Natural killer cell treated with Interleukin-12 subunit alpha and Interleukin-12 subunit beta and Interleukin-15 and Interleukin-18, amount 100 ng/mL, for 72 hours (primary cell): Measurements from ENCODE around the gene ACSF3. TPM values are rescaled to one million over a fixed set of nuclear protein-coding genes. Genes with fewer than 3 reads are reported as not detected.
"Not testable (repeated sequence)": the region's sequence is repeated elsewhere in the genome, so short reads cannot be mapped to it uniquely, and the experiment has no call there.

Experiments
- ATAC-seq, 2 donors: fragments of 150-1000 bp; cut with Tn5 transposase in 1 of 2; sonication (Bioruptor Pico), chemical (Tn5 transposase) in 1 of 2; 2 replicates each; pipeline ENCODE4 v1.10.0; 2021
- DNase-seq: peaks from one replicate; pipeline ENCODE4 v3.0.0; 2022; ENCODE audit warnings: low spot score
- H3K27ac Mint-ChIP-seq, 2 donors: 1 replicate in 1 of 2; 2 replicates in 1 of 2; pipeline ENCODE4 v1.8.0; 2022; ENCODE audit warnings: mixed read lengths in 2 of 2, mild to moderate bottlenecking in 1 of 2, moderate library complexity in 1 of 2
- H3K27me3 Mint-ChIP-seq, 2 donors: 1 replicate in 1 of 2; 2 replicates in 1 of 2; pipeline ENCODE4 v1.8.0; 2022; ENCODE audit warnings: mixed read lengths in 2 of 2
- H3K36me3 Mint-ChIP-seq: one replicate; pipeline ENCODE4 v1.8.0; 2022; ENCODE audit warnings: mixed read lengths
- H3K4me1 Mint-ChIP-seq, 2 donors: 1 replicate in 1 of 2; 2 replicates in 1 of 2; pipeline ENCODE4 v1.8.0; 2022; ENCODE audit warnings: low read depth in 2 of 2, mixed read lengths in 2 of 2, mild to moderate bottlenecking in 1 of 2
- H3K4me3 Mint-ChIP-seq: one replicate; pipeline ENCODE4 v1.8.0; 2022; ENCODE audit warnings: mixed read lengths
- H3K9me3 Mint-ChIP-seq: 2 replicates; pipeline ENCODE4 v1.8.0; 2022; ENCODE audit warnings: mixed read lengths
- total RNA-seq, 2 donors: library from RNA; stranded (reverse); gene quantifications; one replicate each; pipeline ENCODE4 v1.2.3, GENCODE V29; 2022

The ACSF3 gene
- total RNA-seq, 2 donors from 2014 or later = 52.3 to 125 TPM

GRCh38 chr16:89164436-89164835, 70.8 kb downstream of the ACSF3 start:
- no peaks in the 10 kb centered on the region for H3K36me3 Mint-ChIP-seq
- no peaks in the 10 kb centered on the region for H3K9me3 Mint-ChIP-seq
- DNase-seq (no peak), ATAC-seq (no peak)
- peaks cover 0 to 5% of the 10 kb centered on the region in 2 donors for H3K27me3 Mint-ChIP-seq
- no peak overlapping the region for H3K27ac Mint-ChIP-seq
- H3K4me3 Mint-ChIP-seq = no peak overlapping the region
- no peaks in the 10 kb centered on the region for H3K4me1 Mint-ChIP-seq

DNA sequence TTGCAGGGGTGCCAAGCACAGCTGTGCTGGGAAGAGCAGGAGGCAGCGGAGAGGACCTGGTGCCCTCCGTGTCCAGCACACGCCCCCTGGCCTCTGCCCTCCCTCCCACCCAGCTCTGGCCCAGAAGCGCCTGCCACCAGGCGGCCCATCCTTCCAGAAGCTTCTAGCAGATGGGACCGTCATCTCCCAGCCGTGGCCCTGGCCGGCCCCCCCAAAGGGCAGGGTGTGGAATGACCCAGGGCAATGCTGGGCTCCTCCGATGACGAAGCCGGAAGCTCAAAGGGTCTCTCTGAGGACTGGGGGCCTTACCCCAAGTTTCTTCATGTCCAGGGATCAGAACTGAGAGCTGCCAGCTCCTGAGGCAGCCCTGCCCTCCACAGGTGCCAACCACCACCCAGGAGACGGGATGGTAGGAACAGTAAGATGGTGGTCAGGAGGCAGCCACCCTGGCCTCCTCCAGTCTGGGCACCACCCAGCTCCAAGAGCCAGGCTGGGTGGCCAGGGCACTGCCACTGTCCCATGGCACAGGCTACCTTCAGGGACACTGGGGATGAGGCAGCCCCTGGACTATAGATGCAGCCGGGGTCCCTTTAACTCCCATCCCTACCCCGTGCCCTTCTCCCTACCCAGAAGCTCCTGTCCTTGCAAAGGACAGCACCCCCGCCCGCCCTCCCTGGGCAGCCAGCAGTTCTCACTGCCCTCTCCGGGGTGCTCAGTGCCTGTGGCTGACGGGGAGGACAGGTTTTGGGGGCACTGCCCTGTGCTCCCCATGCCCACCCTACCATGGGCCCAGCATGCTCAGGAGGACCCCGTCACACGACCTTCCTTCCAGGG, 71.4 kb downstream of the ACSF3 start:
- Mint-ChIP-seq H3K9me3 (no peaks in the 10 kb centered on the region), H3K4me1 (no peaks in the 10 kb centered on the region), H3K4me3 (no peak overlapping the region), H3K27me3 (peaks cover 0 to 5% of the 10 kb centered on the region in 2 donors), H3K27ac (no peak overlapping the region), H3K36me3 (no peaks in the 10 kb centered on the region)
- ATAC-seq (no peak), DNase-seq (no peak)

GRCh38 chr16:89165681-89165979, 72.0 kb downstream of the ACSF3 start:
- not testable (repeated sequence) for H3K4me1 Mint-ChIP-seq, H3K36me3 Mint-ChIP-seq, ATAC-seq

GRCh38 chr16:89166696-89167424, 73.2 kb downstream of the ACSF3 start:
- H3K27ac Mint-ChIP-seq = no peak overlapping the region
- H3K9me3 Mint-ChIP-seq = no peaks in the 10 kb centered on the region
- no peaks in the 10 kb centered on the region for H3K36me3 Mint-ChIP-seq
- no peak for DNase-seq
- peaks cover 6 to 8% of the 10 kb centered on the region in 2 donors for H3K4me1 Mint-ChIP-seq
- H3K4me3 Mint-ChIP-seq = no peak overlapping the region
- H3K27me3 Mint-ChIP-seq = peaks cover 0 to 5% of the 10 kb centered on the region in 2 donors
- no peak for ATAC-seq

More at GRCh38 chr16:89165681-89165979, 72.0 kb downstream of the ACSF3 start:
- not testable (repeated sequence) for H3K27ac Mint-ChIP-seq, H3K27me3 Mint-ChIP-seq, H3K9me3 Mint-ChIP-seq, H3K4me3 Mint-ChIP-seq, DNase-seq

DNA sequence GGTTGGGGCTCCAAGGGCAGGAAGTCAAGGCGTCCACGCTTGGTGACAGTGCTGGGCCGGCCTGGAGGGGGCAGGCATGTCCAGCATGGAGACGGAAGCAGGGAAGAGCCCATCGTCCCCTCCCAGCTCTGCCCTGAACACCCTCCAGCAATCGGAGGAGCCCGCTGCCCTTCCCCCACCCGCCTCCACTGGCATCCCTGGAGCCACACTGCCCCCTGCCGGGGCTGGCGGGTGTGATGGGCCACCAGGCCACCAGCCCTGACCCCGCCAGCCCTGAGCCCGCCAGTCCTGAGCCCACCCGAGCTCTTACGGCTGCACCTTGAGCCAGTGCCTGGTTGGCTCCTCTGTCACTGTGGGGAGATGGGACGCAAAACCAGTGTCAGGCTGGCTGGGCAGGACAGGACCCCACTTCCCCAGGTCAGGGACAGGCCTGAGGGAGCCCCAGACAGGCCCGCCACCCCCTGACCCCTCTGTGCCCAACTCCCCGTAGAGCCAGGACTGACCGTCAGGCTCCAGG, 73.8 kb downstream of the ACSF3 start:
- no peaks in the 10 kb centered on the region for H3K36me3 Mint-ChIP-seq
- no peak overlapping the region for H3K27ac Mint-ChIP-seq
- peak; percentile 84 for DNase-seq
- ATAC-seq = peak; percentile 48 to 58
- H3K27me3 Mint-ChIP-seq = peaks cover 0 to 5% of the 10 kb centered on the region in 2 donors
- H3K4me1 Mint-ChIP-seq = peaks cover 6 to 8% of the 10 kb centered on the region in 2 donors
- no peak overlapping the region for H3K4me3 Mint-ChIP-seq
- no peaks in the 10 kb centered on the region for H3K9me3 Mint-ChIP-seq

- H3K27ac Mint-ChIP-seq = no peak overlapping the region
These were observed 74.9 kb downstream of the ACSF3 start for GRCh38 chr16:89168381-89169189.

GRCh38 chr16:89169778-89170177, 76.1 kb downstream of the ACSF3 start:
- ATAC-seq (no peak), DNase-seq (no peak)
- no peak overlapping the region for H3K27ac Mint-ChIP-seq
- peaks cover 6 to 8% of the 10 kb centered on the region in 2 donors for H3K4me1 Mint-ChIP-seq
- H3K9me3 Mint-ChIP-seq = no peaks in the 10 kb centered on the region
- H3K27me3 Mint-ChIP-seq = peaks cover 0 to 5% of the 10 kb centered on the region in 2 donors
- no peak overlapping the region for H3K4me3 Mint-ChIP-seq
- no peaks in the 10 kb centered on the region for H3K36me3 Mint-ChIP-seq

More at GRCh38 chr16:89168381-89169189, 74.9 kb downstream of the ACSF3 start:
- Mint-ChIP-seq H3K4me1 (peaks cover 6 to 8% of the 10 kb centered on the region in 2 donors), H3K4me3 (no peak overlapping the region), H3K9me3 (no peaks in the 10 kb centered on the region), H3K27me3 (peaks cover 0 to 5% of the 10 kb centered on the region in 2 donors), H3K36me3 (no peaks in the 10 kb centered on the region)
- ATAC-seq (no peak), DNase-seq (no peak)

- H3K4me3 Mint-ChIP-seq = peak overlapping the region; percentile 80
- H3K4me1 Mint-ChIP-seq = peaks cover 6 to 8% of the 10 kb centered on the region in 2 donors
- no peak for DNase-seq
- peak overlapping the region in 1 of 2 donors; percentile 21 for H3K27ac Mint-ChIP-seq
- no peak for ATAC-seq
- H3K36me3 Mint-ChIP-seq = no peaks in the 10 kb centered on the region
- H3K9me3 Mint-ChIP-seq = no peaks in the 10 kb centered on the region
- peaks cover 0 to 5% of the 10 kb centered on the region in 2 donors for H3K27me3 Mint-ChIP-seq
These were observed 76.9 kb downstream of the ACSF3 start for GRCh38 chr16:89170346-89171215.

DNA sequence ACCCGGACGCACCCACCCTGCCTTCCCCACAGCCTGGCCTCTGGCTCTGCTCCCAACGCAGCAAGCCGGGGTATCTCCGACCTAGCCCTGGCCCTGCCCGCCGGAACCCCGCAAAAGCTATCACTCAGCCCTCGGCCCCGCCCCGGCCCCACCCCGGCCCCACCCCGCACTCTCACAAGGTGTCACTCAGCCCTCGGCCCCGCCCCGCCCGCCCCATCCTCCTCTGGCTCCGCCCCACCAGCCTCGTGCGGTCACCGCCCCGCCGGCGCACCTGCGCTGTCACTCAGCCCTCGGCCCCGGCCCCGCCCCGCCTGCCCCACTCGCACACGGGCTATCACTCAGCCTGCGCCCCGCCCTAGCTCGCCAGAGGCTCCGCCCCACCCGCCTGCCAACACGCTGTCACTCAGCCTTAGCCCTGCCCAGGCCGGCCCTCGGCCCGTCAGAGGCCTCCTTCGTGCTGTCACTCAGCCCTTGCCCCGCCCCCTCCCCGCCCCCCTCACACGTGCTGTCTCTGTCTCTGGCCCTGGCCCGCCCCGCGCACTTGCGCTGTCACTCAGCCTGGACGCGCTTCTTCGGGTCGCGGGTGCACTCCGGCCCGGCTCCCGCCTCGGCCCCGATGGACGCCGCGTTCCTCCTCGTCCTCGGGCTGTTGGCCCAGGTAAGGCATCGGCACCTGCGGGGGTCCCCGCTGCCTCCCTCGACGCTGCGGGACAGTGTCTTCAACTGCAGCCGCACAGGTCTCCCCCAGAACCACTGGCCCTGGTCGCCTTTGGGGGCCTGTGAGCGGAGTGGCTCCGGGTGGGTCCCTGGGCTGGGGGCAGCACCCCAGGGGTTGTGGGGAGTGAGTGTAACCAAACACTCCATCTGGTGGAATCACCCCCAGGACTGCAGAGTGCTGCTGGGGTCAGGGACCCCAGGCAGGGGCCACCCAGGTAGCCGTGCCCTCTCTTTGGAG, 77.8 kb downstream of the ACSF3 start, which contains the start of gene CDH15:
Gene CDH15 (plus strand): TSS at position 533 of the 955 bp plus-strand sequence. CDS start 84 bp downstream, at position 617.
- Mint-ChIP-seq H3K27ac (peak within 1 kb of the TSS in 1 of 2 donors; percentile 21), H3K36me3 (no peaks in the 10 kb centered on the region)
- DNase-seq = peak; percentile 92

DNA sequence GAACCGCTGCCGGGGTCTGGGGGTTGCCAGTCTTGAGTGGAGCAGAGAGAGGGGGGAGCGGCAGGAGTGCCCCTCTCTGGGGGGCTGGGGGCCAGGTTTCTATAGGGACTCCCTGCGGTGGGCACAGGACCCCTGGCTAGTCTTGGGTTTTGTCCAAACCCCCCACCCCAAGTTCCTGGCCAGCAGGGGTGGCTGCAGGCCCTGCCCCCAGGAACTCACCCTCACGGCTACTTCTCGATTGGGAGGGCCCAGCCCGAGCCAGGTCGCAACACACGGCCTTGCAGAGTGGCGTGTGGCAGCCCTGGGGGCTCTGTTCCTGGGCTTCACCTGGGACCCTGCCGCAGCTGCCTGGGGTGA, 78.5 kb downstream of the ACSF3 start:
- Mint-ChIP-seq H3K9me3 (no peaks in the 10 kb centered on the region), H3K4me1 (peaks cover 6 to 8% of the 10 kb centered on the region in 2 donors), H3K4me3 (no peak overlapping the region), H3K36me3 (no peaks in the 10 kb centered on the region), H3K27me3 (no peaks in the 10 kb centered on the region), H3K27ac (no peak overlapping the region)
- DNase-seq (no peak), ATAC-seq (no peak)

More for the DNA sequence above, 77.8 kb downstream of the ACSF3 start, which contains the start of gene CDH15:
- H3K9me3 Mint-ChIP-seq = no peaks in the 10 kb centered on the region
- peaks cover 6 to 8% of the 10 kb centered on the region in 2 donors for H3K4me1 Mint-ChIP-seq
- peak; percentile 97 for ATAC-seq
- H3K4me3 Mint-ChIP-seq = peak within 1 kb of the TSS; percentile 80
- H3K27me3 Mint-ChIP-seq = peaks cover 0 to 2% of the 10 kb centered on the region in 2 donors

DNA sequence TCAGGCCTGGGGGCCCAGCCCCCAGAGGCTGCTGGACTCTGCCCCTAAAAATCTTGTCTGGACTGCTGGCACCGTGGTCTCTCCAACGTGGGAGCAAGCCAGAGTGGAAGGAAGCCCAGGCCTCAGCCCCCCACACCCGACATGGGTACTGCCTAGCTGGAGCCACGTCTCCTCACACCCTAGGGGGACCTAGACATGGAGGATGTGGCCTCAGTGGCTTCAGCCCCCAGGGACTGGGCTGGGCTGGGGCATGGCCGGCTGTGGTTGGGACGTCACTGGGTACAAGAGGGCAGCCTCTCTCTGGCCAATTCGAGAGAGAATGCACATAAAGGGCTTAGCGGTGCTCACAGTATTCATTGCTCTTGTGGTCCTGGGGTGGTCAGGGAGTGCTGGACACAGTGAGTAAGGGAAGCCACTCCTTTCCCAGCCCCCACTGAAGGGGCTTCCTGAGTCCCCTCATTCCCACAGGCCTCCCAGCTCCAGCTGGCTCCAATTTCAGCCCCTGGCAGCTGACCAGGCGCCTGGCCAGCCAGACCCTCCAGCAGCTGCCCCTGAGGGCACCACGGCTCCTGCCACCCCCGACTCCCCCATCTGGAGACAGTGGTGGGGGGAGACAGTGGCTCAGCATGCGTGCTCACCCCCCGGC, 79.0 kb downstream of the ACSF3 start:
- Mint-ChIP-seq H3K4me3 (no peak overlapping the region), H3K9me3 (no peaks in the 10 kb centered on the region), H3K27me3 (no peaks in the 10 kb centered on the region), H3K36me3 (no peaks in the 10 kb centered on the region), H3K4me1 (peaks cover 6 to 8% of the 10 kb centered on the region in 2 donors), H3K27ac (no peak overlapping the region)
- ATAC-seq (no peak), DNase-seq (no peak)
